ENCODE data around the gene KHSRP. TPM values are rescaled to one million over a fixed set of nuclear protein-coding genes. Genes with fewer than 3 reads are reported as not detected.

Gene KHSRP
- total RNA-seq, 1 donor from 2014 or later = 175 TPM

GRCh38 chr19:6466526-6467248 lies 42.1 kb upstream of the KHSRP start:
- no peaks in the 10 kb centered on the region for H3K36me3 ChIP-seq (ENCODE audit: control insufficient read depth, insufficient read depth, low read length)
- no peak for DNase-seq (ENCODE audit: low read depth)
- no peak overlapping the region for H3K4me3 ChIP-seq (ENCODE audit: low read depth, low read length)
- no peak for TF ChIP-seq CTCF (IDR thresholded peaks at IDR 0.05; ENCODE audit: insufficient read depth, low read length, poor library complexity, severe bottlenecking)
- H3K27me3 ChIP-seq (ENCODE audit: control insufficient read depth, insufficient read depth, low read length) = no peaks in the 10 kb centered on the region

GRCh38 chr19:6465663-6466062 lies 41.1 kb upstream of the KHSRP start:
- H3K36me3 ChIP-seq (ENCODE audit: control insufficient read depth, insufficient read depth, low read length) = no peaks in the 10 kb centered on the region
- TF ChIP-seq CTCF (IDR thresholded peaks at IDR 0.05; ENCODE audit: insufficient read depth, low read length, poor library complexity, severe bottlenecking) = no peak
- H3K4me3 ChIP-seq (ENCODE audit: low read depth, low read length) = no peak overlapping the region
- no peaks in the 10 kb centered on the region for H3K27me3 ChIP-seq (ENCODE audit: control insufficient read depth, insufficient read depth, low read length)
- DNase-seq (ENCODE audit: low read depth) = no peak

- Histone ChIP-seq H3K4me3 (ENCODE audit: low read depth, low read length) (peak overlapping the region; percentile 58), H3K36me3 (ENCODE audit: control insufficient read depth, insufficient read depth, low read length) (no peaks in the 10 kb centered on the region), H3K27me3 (ENCODE audit: control insufficient read depth, insufficient read depth, low read length) (no peaks in the 10 kb centered on the region)
- TF ChIP-seq CTCF (IDR thresholded peaks at IDR 0.05; ENCODE audit: insufficient read depth, low read length, poor library complexity, severe bottlenecking) = no peak
- DNase-seq (ENCODE audit: low read depth) = no peak
Measured at GRCh38 chr19:6465006-6465405, 40.4 kb upstream of the KHSRP start.

- Histone ChIP-seq H3K4me3 (ENCODE audit: low read depth, low read length) (peak within 1 kb of the TSS; percentile 58), H3K27me3 (ENCODE audit: control insufficient read depth, insufficient read depth, low read length) (no peaks in the 10 kb centered on the region), H3K36me3 (ENCODE audit: control insufficient read depth, insufficient read depth, low read length) (no peaks in the 10 kb centered on the region)
- no peak for DNase-seq (ENCODE audit: low read depth)
- no peak for TF ChIP-seq CTCF (IDR thresholded peaks at IDR 0.05; ENCODE audit: insufficient read depth, low read length, poor library complexity, severe bottlenecking)
Measured at GRCh38 chr19:6464070-6464873, 39.7 kb upstream of the KHSRP start, which contains the start of gene CRB3. Gene CRB3, plus strand, starts transcription at chr19:6464271. Its CDS starts 431 bp downstream, at chr19:6464702.

- TF ChIP-seq CTCF (IDR thresholded peaks at IDR 0.05; ENCODE audit: insufficient read depth, low read length, poor library complexity, severe bottlenecking) = peak; percentile 49
- peak; percentile 77 for DNase-seq (ENCODE audit: low read depth)
- H3K36me3 ChIP-seq (ENCODE audit: control insufficient read depth, insufficient read depth, low read length) = no peaks in the 10 kb centered on the region
Measured at GRCh38 chr19:6460099-6460884, 35.7 kb upstream of the KHSRP start.

More at GRCh38 chr19:6460099-6460884, 35.7 kb upstream of the KHSRP start:
- Histone ChIP-seq H3K4me3 (ENCODE audit: low read depth, low read length) (peak overlapping the region; percentile 69), H3K27me3 (ENCODE audit: control insufficient read depth, insufficient read depth, low read length) (no peaks in the 10 kb centered on the region)
